CD4-positive, alpha-beta memory T cell (primary cell): Measurements from ENCODE around the gene PDGFRB. TPM values are rescaled to one million over a fixed set of nuclear protein-coding genes. Genes with fewer than 3 reads are reported as not detected.

Source experiments
- CTCF ChIA-PET: fragments of 350-600 bp; sonication (Branson Sonifier 250); formaldehyde crosslinking; loops from one replicate; lab custom pipeline; 2021; ENCODE audit warnings: inconsistent platforms; ENCODE audit not compliant: partially characterized antibody; lab: Charles Lee
- POLR2A ChIA-PET: fragments of 350-600 bp; sonication (Branson Sonifier 250); formaldehyde crosslinking; loops from one replicate; lab custom pipeline; 2021; ENCODE audit not compliant: partially characterized antibody; lab: Charles Lee
- DNase-seq, 5 donors: peaks; one replicate each; pipeline versions ENCODE4 v3.0.0 to v3.0.0-alpha.2; 2020 to 2022; ENCODE audit warnings: mixed read lengths in 1 of 5
- H3K27ac ChIP-seq: one replicate; pipeline ENCODE4 v1.7.0; 2013; ENCODE audit warnings: low read depth, low read length
- H3K27me3 ChIP-seq: 2 replicates; pipeline ENCODE4 v1.7.0; 2013; ENCODE audit warnings: mild to moderate bottlenecking, low read length, moderate library complexity; ENCODE audit not compliant: insufficient read depth
- H3K36me3 ChIP-seq: 2 replicates; pipeline ENCODE4 v1.7.0; 2013; ENCODE audit warnings: mild to moderate bottlenecking, low read length, moderate library complexity; ENCODE audit not compliant: insufficient read depth
- H3K4me1 ChIP-seq: 2 replicates; pipeline ENCODE4 v1.7.0; 2013; ENCODE audit warnings: mild to moderate bottlenecking, low read length, moderate library complexity; ENCODE audit not compliant: insufficient read depth
- H3K4me3 ChIP-seq, 2 donors: one replicate each; pipeline ENCODE4 v1.7.0; 2013; ENCODE audit warnings: low read length in 2 of 2, mild to moderate bottlenecking in 1 of 2
- H3K9me3 ChIP-seq, 2 donors: one replicate each; pipeline ENCODE4 v1.7.0; 2013; ENCODE audit warnings: low read length in 2 of 2, control low read depth in 1 of 2; ENCODE audit not compliant: control insufficient read depth in 1 of 2
- H3K27ac Mint-ChIP-seq, 7 donors: one replicate each; pipeline ENCODE4 v1.8.0; 2020 to 2021; ENCODE audit warnings: mixed read lengths in 7 of 7, mild to moderate bottlenecking in 6 of 7, inconsistent platforms in 3 of 7, moderate library complexity in 3 of 7
- H3K27me3 Mint-ChIP-seq, 2 donors: one replicate each; pipeline ENCODE4 v1.8.0; 2020 to 2021; ENCODE audit warnings: mixed read lengths in 2 of 2
- H3K36me3 Mint-ChIP-seq, 2 donors: one replicate each; pipeline ENCODE4 v1.8.0; 2020 to 2021; ENCODE audit warnings: mixed read lengths in 2 of 2, inconsistent platforms in 1 of 2, mild to moderate bottlenecking in 1 of 2
- H3K4me1 Mint-ChIP-seq, 4 donors: one replicate each; pipeline ENCODE4 v1.8.0; 2020 to 2021; ENCODE audit warnings: mixed read lengths in 4 of 4, mild to moderate bottlenecking in 1 of 4
- H3K4me3 Mint-ChIP-seq, 8 donors: one replicate each; pipeline ENCODE4 v1.8.0; 2020 to 2021; ENCODE audit warnings: mixed read lengths in 8 of 8, mild to moderate bottlenecking in 7 of 8, moderate library complexity in 6 of 8, inconsistent platforms in 3 of 8
- H3K9me3 Mint-ChIP-seq, 8 donors: one replicate each; pipeline ENCODE4 v1.8.0; 2020 to 2021; ENCODE audit warnings: mixed read lengths in 8 of 8, mild to moderate bottlenecking in 5 of 8, inconsistent platforms in 3 of 8, moderate library complexity in 1 of 8
- intact Hi-C: fragments of 100-400 bp; cut with micrococcal nuclease; formaldehyde crosslinking; loops from one replicate; pipeline ENCODE4 v1.15.1; 2023
- polyA plus RNA-seq, 2 donors: library from polyadenylated mRNA; unstranded; fragments of 300-500 nt; fragmentation: Illumina TruSeq; gene quantifications; one replicate each; pipeline ENCODE4 v1.2.3, GENCODE V29; 2021
- total RNA-seq, 2 experiments: library from RNA; stranded (reverse); gene quantifications; one replicate each; pipeline ENCODE4 v1.2.3, GENCODE V29; 2021

Gene PDGFRB
- total and polyA plus RNA-seq, 4 experiments from 2014 or later: not detected

DNA sequence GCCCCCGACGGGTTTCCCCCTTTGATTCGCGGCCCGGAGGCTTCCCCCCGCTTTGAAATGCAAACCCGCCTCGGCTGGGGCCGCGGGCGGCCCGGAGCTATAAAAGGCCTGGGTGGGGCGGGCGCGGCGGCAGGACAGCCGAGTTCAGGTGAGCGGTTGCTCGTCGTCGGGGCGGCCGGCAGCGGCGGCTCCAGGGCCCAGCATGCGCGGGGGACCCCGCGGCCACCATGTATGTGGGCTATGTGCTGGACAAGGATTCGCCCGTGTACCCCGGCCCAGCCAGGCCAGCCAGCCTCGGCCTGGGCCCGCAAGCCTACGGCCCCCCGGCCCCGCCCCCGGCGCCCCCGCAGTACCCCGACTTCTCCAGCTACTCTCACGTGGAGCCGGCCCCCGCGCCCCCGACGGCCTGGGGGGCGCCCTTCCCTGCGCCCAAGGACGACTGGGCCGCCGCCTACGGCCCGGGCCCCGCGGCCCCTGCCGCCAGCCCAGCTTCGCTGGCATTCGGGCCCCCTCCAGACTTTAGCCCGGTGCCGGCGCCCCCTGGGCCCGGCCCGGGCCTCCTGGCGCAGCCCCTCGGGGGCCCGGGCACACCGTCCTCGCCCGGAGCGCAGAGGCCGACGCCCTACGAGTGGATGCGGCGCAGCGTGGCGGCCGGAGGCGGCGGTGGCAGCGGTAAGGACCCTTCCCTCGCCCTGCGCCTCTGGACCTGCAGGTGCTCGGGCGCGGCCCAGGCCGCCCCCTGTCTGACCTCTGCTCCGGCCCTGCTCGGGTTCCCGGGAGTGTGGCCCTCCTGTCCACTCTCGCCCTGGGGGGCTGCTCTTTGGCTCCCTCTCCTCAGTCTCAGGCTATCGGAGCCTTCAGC is 11.2 kb upstream of the PDGFRB start, which contains the start of gene CDX1:
CDX1 (plus strand) TSS at position 129 of the 862 bp plus-strand sequence; CDS start at position 228, 99 bp downstream.
- no peak for DNase-seq
- Mint-ChIP-seq H3K27me3 (peaks cover 26 to 32% of the 10 kb centered on the region in 2 donors), H3K27ac (no peak within 1 kb of the TSS), H3K4me3 (no peak within 1 kb of the TSS), H3K9me3 (no peaks in the 10 kb centered on the region), H3K4me1 (no peaks in the 10 kb centered on the region), H3K36me3 (no peaks in the 10 kb centered on the region)
- Histone ChIP-seq H3K4me3 (no peak within 1 kb of the TSS), H3K9me3 (no peaks in the 10 kb centered on the region), H3K27me3 (no peaks in the 10 kb centered on the region), H3K36me3 (no peaks in the 10 kb centered on the region), H3K4me1 (no peaks in the 10 kb centered on the region), H3K27ac (no peak within 1 kb of the TSS)
- ChIA-PET CTCF (no interaction called here), POLR2A (no interaction called here)
- intact Hi-C loops: no loop called here

DNA sequence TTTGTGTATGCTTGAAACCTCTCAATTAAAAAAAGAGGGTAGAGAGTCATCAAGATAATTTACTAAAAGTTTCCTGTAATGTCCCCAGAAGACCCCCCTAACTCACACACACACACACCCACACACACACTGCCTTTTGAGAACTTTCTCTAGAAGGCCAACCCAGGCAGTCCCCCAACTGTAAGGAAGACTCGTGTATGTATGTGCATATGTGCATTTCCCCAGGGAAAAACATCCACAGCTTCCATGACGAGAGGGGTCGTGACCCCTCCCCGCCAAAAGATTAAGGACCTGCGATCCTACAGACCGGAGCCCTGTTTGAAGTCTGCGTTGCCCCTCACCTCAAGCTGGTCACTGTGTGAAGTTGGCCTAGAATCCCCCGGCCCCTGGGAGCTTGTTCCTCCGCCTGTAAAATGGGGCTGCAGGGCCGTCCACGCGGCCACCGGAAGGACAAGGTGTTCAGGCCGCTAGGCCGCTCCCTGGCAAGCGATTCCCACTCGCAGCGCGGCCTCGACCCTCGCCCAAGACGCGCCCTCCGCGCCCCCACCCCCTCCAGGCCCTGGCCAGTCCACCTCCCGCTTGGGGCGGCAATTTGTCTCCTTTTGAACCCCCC is 10.5 kb upstream of the PDGFRB start:
- ChIA-PET CTCF (no interaction called here), POLR2A (no interaction called here)
- H3K27me3 ChIP-seq: no peaks in the 10 kb centered on the region
- H3K27me3 Mint-ChIP-seq: peaks cover 27 to 32% of the 10 kb centered on the region in 2 donors
- H3K4me3 ChIP-seq: no peak overlapping the region
- H3K4me3 Mint-ChIP-seq: no peak overlapping the region
- H3K4me1 Mint-ChIP-seq: no peaks in the 10 kb centered on the region
- H3K36me3 ChIP-seq: no peaks in the 10 kb centered on the region
- intact Hi-C loops: no loop called here
- no peaks in the 10 kb centered on the region for H3K4me1 ChIP-seq
- H3K36me3 Mint-ChIP-seq: no peaks in the 10 kb centered on the region
- no peak for DNase-seq
- no peaks in the 10 kb centered on the region for H3K9me3 Mint-ChIP-seq
- H3K9me3 ChIP-seq: no peaks in the 10 kb centered on the region
- no peak overlapping the region for H3K27ac Mint-ChIP-seq
- no peak overlapping the region for H3K27ac ChIP-seq

DNA sequence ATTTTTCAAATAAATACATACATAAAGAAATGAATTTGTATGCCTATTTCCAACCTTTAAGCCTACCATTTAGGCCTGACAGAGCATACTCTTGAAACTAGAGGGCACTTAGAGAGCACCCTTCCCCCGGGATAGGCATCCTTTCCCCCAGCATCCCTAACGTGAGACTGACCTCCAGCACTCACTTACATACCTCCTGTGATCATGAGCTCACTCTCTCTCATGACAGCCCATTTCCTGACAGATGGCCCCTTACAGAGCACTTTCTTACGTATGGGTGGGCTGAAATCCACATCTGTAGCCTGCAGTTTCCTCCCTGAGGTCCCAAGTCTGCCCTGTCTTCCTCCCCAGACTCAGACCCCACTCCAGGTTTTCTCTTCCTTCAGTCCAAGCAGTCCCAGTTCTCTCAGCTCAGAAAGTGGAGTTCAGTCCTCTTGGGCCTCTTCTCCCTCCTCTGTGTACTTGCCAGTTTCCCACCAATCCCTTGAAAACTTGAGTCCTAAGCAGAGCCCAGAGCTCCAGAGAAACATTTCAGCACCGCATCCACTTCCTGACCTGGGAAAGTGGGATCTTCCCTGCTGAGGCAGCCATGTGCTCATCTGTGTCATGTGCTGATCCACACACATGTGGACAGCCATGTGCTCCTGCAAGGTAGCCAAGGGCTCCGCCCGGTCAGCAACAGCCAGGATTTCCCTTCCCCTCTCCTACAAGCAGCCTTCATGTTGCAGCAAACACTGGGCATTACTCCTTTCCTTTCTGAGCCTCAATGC is 8.8 kb upstream of the PDGFRB start:
- CTCF ChIA-PET: interaction anchor here (3.0 kb wide), 1 partner anchor 186 kb away, joined by 9 read pairs; no protein-coding TSS in a partner anchor
- no peak for DNase-seq
- Mint-ChIP-seq H3K36me3 (no peaks in the 10 kb centered on the region), H3K4me3 (no peak overlapping the region), H3K27me3 (peaks cover 21 to 29% of the 10 kb centered on the region in 2 donors), H3K9me3 (no peaks in the 10 kb centered on the region), H3K27ac (no peak overlapping the region), H3K4me1 (no peaks in the 10 kb centered on the region)
- no peaks in the 10 kb centered on the region for H3K27me3 ChIP-seq
- no peaks in the 10 kb centered on the region for H3K4me1 ChIP-seq
- H3K4me3 ChIP-seq: no peak overlapping the region
- POLR2A ChIA-PET: no interaction called here
- no peaks in the 10 kb centered on the region for H3K9me3 ChIP-seq
- H3K27ac ChIP-seq: no peak overlapping the region
- intact Hi-C loops: no loop called here
- H3K36me3 ChIP-seq: no peaks in the 10 kb centered on the region

DNA sequence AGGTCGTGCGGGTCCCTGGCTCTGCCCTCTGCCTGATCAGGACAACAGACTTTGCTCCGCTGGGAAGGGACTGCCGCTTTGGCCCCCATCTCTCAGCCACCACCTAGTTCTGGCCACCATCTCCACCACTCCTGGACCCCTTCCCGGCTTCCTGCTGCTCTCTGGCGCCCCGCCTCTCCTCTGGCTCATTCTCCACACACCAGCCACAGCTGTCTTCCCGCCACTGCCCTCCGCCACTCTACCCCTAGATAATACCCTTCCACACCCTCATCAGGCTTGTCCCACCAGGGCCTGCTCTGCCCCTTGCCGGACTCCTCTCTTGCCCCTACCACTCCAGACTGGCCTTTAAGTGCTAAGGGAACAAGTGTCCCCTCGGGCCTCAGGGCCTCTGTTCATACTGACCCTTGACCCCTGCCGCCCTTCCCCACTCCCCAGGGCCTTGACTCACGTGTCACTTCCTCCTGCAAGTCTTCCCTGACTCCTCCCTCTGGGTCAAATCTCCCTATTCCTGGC is 8.0 kb upstream of the PDGFRB start:
- no peaks in the 10 kb centered on the region for H3K4me1 ChIP-seq
- no peaks in the 10 kb centered on the region for H3K4me1 Mint-ChIP-seq
- H3K27me3 Mint-ChIP-seq: peaks cover 21 to 22% of the 10 kb centered on the region in 2 donors
- POLR2A ChIA-PET: no interaction called here
- intact Hi-C loops: no loop called here
- CTCF ChIA-PET: interaction anchor here (0.6 to 3.0 kb wide), 8 partner anchors 23 to 929 kb away, joined by 3 to 12 read pairs (median 4); no protein-coding TSS in a partner anchor
- H3K4me3 Mint-ChIP-seq: no peak overlapping the region
- H3K36me3 Mint-ChIP-seq: no peaks in the 10 kb centered on the region
- H3K27ac ChIP-seq: no peak overlapping the region
- no peak for DNase-seq
- H3K36me3 ChIP-seq: no peaks in the 10 kb centered on the region
- no peak overlapping the region for H3K27ac Mint-ChIP-seq
- H3K9me3 Mint-ChIP-seq: no peaks in the 10 kb centered on the region
- no peak overlapping the region for H3K4me3 ChIP-seq
- H3K27me3 ChIP-seq: no peaks in the 10 kb centered on the region
- no peaks in the 10 kb centered on the region for H3K9me3 ChIP-seq

DNA sequence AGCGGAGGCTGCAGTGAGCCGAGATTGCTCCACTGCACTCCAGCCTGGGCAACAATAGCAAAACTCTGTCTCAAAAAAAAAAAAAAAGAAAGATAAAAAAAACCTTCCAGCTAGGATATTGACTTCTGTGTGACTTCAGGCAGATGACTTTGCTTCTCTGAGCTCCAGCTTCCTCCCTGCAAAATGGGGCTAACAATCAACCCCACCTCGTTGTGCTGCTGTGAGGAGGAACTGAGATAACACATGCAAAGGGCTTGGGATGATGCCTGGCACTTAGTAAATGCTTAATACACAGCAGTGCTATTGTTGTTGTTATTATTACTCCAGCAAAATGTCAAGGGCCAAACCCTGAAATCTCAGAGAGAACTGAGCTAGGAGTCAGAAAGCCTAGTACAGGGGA is 7.4 kb upstream of the PDGFRB start:
- no peaks in the 10 kb centered on the region for H3K4me1 Mint-ChIP-seq
- ChIA-PET POLR2A (no interaction called here), CTCF (interaction anchor here (0.6 to 3.0 kb wide), 9 partner anchors 23 to 929 kb away, joined by 3 to 12 read pairs (median 4); no protein-coding TSS in a partner anchor)
- no peaks in the 10 kb centered on the region for H3K36me3 ChIP-seq
- no peaks in the 10 kb centered on the region for H3K4me1 ChIP-seq
- H3K27me3 Mint-ChIP-seq: peaks cover 17 to 18% of the 10 kb centered on the region in 2 donors
- DNase-seq: no peak
- H3K27ac ChIP-seq: no peak overlapping the region
- H3K36me3 Mint-ChIP-seq: no peaks in the 10 kb centered on the region
- H3K4me3 Mint-ChIP-seq: no peak overlapping the region
- H3K27me3 ChIP-seq: no peaks in the 10 kb centered on the region
- intact Hi-C loops: no loop called here
- H3K9me3 Mint-ChIP-seq: no peaks in the 10 kb centered on the region
- no peak overlapping the region for H3K27ac Mint-ChIP-seq
- H3K9me3 ChIP-seq: no peaks in the 10 kb centered on the region
- H3K4me3 ChIP-seq: no peak overlapping the region

DNA sequence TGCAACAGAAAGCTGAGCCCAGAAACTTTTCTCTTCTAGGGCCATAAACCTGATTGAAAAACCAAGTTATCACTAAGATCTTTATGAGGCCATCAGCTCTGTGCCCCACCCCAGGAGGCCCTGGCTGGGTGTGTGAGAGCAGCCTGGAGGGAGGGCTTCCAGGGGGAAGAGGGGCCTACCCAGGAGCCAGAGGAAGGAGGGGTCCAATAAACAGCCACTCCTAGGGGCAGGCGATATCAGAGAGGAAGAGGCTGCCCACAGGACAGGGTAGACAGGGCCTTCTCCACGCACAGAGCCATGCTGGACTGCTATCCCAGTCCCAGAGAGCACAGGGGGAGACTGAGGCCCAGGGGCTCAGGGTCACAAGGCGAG is 6.5 kb upstream of the PDGFRB start:
- no peak overlapping the region for H3K27ac ChIP-seq
- H3K27me3 ChIP-seq: no peaks in the 10 kb centered on the region
- H3K27me3 Mint-ChIP-seq: peaks cover 17 to 18% of the 10 kb centered on the region in 2 donors
- H3K36me3 ChIP-seq: no peaks in the 10 kb centered on the region
- H3K9me3 ChIP-seq: no peaks in the 10 kb centered on the region
- no peaks in the 10 kb centered on the region for H3K36me3 Mint-ChIP-seq
- no peak overlapping the region for H3K4me3 ChIP-seq
- no peaks in the 10 kb centered on the region for H3K9me3 Mint-ChIP-seq
- ChIA-PET CTCF (interaction anchor here (0.8 to 3.0 kb wide), 8 partner anchors 8 to 274 kb away, joined by 3 to 12 read pairs (median 4); no protein-coding TSS in a partner anchor), POLR2A (no interaction called here)
- intact Hi-C loops: no loop called here
- no peak for DNase-seq
- no peak overlapping the region for H3K27ac Mint-ChIP-seq
- peaks cover 0 to 1% (median 0%) of the 10 kb centered on the region in 4 donors for H3K4me1 Mint-ChIP-seq
- H3K4me3 Mint-ChIP-seq: no peak overlapping the region
- H3K4me1 ChIP-seq: no peaks in the 10 kb centered on the region
